Activated CD4-positive, alpha-beta T cell treated with anti-CD3 and anti-CD28 coated beads, Interleukin-2, Interleukin-4, amounts not matched to agents 100 ng/mL and 50 ng/mL, durations not matched to agents 16 hours and 8 hours (primary cell): ENCODE results near the gene GUCY2F.

Experiments
- DNase-seq: peaks from one replicate; pipeline ENCODE4 v3.0.0-alpha.2; 2020; ENCODE audit warnings: low spot score

GUCY2F gene

DNA sequence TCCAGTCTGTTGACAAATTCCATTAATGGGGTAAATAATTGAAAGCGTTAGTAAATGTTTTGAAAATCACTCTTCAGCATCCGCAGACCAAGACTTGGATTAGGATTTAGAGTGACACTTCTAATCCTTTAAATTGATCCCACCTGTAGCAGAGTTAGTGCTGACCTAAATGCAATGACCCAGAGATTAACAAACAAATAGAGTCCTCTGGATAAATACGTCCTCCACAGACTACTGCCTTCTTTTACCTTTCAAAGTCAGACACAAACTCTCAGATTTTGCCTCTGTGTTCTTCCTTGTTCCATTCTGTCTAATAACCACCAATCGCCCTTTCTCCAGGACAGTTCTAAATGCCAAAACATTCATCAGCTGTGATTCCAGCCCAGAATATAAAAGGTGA is at the start of gene GUCY2F:
TSS of gene GUCY2F (minus strand) at position 101 of the 400 bp plus-strand sequence. CDS start 6,150 bp downstream, outside the sequence.
- DNase-seq = no peak

DNA sequence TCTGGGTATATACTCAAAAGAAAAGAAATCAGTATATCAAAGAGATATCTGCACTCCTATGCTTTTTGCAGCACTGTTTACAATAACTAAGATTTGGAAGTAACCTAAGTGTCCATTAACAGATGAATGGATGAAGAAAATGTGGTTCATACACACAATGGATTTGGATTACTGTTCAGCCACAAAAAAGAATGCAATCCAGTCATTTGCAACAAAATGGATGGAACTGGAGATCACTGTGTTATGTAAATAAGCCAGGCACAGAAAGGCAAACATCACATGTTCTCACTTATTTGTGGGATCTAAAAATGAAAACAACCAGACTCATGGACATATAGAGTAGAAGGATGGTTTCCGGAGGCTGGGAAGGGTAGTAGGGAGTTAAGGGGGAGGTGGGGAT is 37.1 kb upstream of the GUCY2F start:
- no peak for DNase-seq

DNA sequence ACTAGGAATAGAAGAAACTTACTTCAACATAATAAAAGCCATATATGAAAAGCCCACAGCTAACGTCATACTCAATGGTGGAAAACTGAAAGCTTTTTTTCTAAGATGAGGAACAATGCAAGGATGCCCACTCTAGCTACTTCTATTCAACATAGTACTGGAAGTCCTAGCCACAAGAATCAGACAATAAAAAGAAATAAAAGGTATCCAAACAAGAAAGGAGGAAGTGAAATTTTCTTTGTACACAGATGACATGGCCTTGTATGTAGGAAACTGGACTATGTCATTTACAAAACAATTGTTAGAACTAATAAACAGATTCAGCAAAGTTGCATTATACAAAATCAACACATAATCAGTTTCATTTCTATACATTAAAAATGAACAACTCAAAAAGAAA is 29.2 kb upstream of the GUCY2F start:
- DNase-seq = no peak

DNA sequence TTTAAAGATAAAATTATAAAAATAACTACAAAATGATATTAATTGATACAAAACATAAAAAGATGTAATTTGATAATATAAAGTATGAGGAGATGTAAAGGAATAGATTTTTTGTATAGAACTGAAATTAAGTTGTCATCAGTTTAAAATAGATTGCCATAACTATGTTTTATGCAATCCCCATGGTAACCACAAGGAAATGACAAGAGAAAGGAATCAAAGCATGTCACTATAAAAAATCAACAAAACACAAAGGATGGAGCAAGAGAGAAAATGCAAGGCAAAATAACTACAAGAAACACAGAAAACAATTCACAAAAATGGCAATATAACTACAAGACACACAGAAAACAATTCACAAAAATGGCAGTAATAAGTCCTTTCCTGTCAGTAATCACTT is 27.0 kb upstream of the GUCY2F start:
- DNase-seq = no peak

GRCh38 chrX:109501176-109501575 is 19.3 kb upstream of the GUCY2F start:
- no peak for DNase-seq

GRCh38 chrX:109498434-109498833 is 16.5 kb upstream of the GUCY2F start:
- no peak for DNase-seq

GRCh38 chrX:109489174-109489573 is 7.3 kb upstream of the GUCY2F start:
- DNase-seq = no peak

GRCh38 chrX:109487640-109488039 is 5.8 kb upstream of the GUCY2F start:
- no peak for DNase-seq

DNA sequence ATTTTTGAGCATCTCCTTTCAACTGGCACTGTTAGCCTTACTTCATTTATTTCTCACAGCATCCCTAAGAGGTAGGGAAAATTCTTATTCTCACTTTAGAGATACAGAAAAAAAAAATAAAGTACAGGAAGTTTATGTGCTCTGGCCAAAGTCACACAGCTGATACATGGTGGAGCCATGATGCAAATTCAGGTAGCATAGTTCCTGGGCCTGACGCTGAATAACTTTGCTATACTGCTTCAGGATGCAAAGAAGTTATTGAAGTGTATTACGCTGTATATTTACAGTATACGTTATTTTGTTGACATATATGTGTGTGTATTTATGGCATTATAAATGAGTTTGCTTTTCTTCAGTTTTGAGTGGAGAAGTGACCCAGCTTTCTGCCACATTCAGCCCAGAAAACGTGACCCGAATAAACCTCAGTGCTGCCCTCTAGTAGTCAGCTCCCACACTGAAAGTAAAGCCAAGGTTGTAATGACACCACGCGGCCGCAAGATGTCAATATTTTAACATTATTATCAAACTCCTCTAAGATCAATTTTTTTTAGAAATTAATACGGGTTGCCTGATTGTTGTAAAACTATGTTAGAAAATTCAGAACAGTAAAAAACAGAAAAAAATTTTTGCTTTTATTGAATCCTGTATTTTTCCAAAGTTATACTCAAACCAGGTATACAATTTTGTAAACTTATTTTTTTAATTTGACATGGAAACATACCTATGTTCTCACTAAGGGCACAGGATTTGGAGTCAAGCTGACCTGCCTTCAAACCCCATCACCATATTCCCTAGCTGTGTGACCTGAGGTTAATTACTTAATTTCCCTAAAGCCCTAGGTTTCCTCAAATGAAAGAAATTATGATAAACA is 3.8 kb upstream of the GUCY2F start:
- peak; percentile 78 for DNase-seq

DNA sequence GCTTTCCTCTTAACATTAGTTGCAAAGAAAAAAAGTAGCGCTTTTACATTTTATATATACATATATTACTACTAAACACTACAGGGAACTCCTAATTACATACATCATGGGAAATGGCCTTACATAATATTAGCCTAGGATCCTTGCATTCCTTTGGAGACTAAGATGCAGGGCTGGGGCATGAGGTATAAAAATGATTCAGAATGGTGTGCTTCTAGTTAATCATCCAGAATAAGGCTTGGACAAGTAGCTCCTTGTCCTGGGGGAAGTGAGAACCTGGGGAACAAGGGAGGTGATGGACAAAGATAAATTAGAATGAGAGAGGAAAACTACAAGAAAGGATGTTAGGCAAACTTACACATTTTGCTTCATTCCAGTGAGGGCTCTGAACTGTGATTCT is 3.0 kb upstream of the GUCY2F start:
- DNase-seq = no peak

- no peak for DNase-seq
Measured at GRCh38 chrX:109475174-109475891, 6.6 kb downstream of the GUCY2F start.

DNA sequence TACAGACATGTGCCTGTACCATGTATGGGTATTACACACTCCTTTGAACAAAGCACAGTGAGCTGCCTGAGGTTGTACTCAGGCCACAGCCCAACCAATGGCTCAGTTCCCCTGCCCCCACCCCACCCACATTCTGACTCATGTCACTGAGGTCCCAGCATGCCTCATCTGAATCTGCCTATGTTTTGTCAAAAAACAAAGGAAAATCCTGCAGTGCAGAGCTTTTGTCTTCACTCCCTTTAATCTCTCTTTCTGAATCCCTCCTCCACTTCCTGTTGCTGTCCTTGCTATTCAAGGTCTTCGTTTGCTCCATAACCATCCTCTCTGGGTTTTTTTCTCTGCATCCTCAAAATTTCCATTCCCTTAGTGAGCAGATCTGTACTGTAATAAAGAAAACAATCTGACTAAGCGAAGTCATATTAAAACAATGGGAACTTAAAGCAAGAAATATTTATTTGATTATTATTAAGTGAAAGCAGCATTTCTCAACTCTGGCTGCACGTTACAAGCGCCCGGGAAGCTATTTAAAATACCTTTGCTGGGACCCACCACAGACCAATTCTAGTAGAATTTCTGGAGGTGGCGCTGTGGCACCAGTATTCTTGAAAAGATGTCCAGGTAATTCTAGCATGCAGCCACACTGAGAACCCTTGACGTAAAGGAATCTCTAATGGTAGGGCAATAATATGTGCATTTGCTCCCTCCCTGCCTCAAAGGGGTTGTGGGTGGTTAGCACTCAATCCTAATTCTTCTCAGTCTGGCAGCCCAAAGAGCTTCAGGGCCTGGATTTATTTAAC is 8.7 kb downstream of the GUCY2F start:
- no peak for DNase-seq

DNA sequence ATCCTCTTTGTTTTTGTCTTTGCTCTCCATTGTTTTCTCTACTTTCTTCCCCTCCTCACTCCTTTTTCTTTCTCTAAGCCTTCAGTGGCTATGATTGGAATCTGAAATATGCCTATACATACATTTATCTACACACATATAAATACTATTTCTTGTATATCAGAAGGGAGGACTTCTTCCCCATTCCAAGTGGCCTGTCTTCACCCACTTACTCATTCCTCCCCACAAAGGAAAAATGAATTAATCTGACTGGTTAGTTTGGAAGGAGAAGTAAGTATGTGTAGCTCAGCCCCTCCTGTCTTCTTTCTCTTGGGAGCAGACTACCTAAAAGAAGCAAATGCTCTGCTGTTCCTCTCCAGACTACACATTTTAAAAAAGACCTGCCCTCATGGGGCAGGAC is 17.7 kb downstream of the GUCY2F start:
- DNase-seq = no peak

DNA sequence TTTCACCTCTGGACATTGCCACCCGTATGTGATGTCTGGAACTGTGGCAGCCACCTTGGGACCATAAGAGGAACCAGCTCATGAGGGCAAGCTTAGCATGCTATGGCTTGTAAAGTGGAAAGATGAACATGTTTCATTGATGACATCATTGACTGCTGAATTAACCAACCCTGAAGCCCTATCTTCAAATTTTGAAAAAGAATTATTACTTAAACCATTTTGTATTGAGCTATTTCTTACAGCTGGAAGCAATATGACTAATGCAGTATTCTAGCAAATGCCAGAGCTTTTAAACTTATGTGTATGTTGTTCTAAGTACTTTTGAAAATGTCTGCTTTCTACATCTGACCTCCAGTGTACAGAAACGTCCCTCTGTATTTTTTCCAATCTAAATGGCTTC is 18.1 kb downstream of the GUCY2F start:
- DNase-seq = no peak

GRCh38 chrX:109448282-109448938 is 33.5 kb downstream of the GUCY2F start:
- no peak for DNase-seq

GRCh38 chrX:109441266-109441665 is 40.6 kb downstream of the GUCY2F start:
- DNase-seq = no peak

GRCh38 chrX:109440475-109440874 is 41.4 kb downstream of the GUCY2F start:
- peak; percentile 2 for DNase-seq

DNA sequence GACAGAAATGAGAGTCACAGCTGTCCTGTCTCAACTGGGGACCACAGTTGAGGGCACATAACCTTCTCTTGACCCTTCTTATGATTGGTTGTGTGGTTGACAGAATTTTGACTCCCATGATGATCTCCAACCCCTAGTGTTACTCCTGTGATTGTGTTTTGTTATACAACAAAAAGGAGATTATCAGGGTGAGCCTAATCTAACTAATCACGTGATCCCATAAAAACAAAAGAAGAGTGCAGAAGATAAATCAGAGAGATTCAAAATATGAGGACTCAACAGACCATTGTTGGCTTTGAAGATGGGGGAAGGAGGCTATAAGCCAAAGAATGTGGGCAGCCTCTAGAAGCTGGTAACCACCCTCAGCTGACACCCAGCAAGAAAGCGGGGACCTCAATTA is 72.7 kb downstream of the GUCY2F start:
- DNase-seq = no peak

DNA sequence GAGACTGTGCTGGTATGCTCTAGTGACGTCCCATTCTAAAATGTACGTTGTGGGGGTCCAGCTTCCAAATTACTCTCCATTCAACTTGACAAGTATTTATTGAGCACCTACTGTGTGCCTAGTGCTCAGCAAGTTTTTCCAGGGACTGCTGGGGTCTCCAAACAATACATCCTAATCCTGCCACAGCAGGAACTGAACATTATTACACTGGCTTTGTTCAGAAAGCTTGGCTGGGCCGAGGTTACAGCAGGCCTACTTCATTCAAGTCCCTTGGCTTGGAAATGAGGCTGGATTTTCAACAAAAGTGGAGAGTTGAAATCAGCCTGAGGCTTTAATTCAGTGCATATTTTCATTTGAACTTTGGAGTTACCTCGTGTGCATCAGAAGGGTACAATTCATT is 78.0 kb downstream of the GUCY2F start:
- DNase-seq = no peak

GRCh38 chrX:109399831-109400230 is 82.1 kb downstream of the GUCY2F start:
- DNase-seq = no peak

DNA sequence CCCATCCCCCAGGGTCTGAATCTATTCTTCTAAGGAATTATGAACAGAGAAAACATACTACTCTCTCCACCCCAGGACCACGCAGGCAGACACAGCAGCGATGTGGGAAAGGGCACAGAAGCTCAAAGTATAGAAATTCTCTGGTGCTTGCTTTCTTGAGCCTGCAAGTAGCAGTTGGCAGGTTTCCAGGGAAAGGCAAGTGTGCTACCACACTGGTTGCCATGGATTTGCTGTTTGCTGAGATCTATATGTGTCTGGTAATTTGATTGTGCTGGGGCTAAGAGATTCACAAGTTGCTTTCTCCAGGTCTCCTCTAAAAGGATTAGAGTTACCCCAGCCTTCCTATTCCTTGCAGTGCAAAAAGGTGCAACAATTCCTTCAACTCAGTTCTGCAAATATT is 83.1 kb downstream of the GUCY2F start:
- DNase-seq = no peak

- no peak for DNase-seq
Measured at GRCh38 chrX:109398061-109398460, 83.8 kb downstream of the GUCY2F start.
